B cell (primary cell): ENCODE data around the gene ABHD2. TPM values are rescaled to one million over a fixed set of nuclear protein-coding genes. Genes with fewer than 3 reads are reported as not detected.
"Not testable (repeated sequence)": the region's sequence is repeated elsewhere in the genome, so short reads cannot be mapped to it uniquely, and the experiment has no call there.

Source experiments
- ATAC-seq: fragments of 200-7000 bp; cut with Tn5 transposase; one replicate; pipeline ENCODE4 v1.10.0; 2021; ENCODE audit warnings: low read depth, mild to moderate bottlenecking, moderate number of reproducible peaks, moderate library complexity
- CTCF ChIA-PET: fragments of 350-600 bp; sonication (Branson Sonifier 250); formaldehyde crosslinking; loops from one replicate; lab custom pipeline; 2021; ENCODE audit warnings: antibody characterized with exemption, inconsistent platforms; lab: Charles Lee
- POLR2A ChIA-PET: fragments of 350-600 bp; sonication (Branson Sonifier 250); formaldehyde crosslinking; loops from one replicate; lab custom pipeline; 2021; ENCODE audit warnings: antibody characterized with exemption; lab: Charles Lee
- DNase-seq: peaks from one replicate; pipeline ENCODE4 v3.0.0; 2013
- H2AFZ ChIP-seq: 2 replicates; pipeline ENCODE4 v1.6.1; 2012; ENCODE audit warnings: mild to moderate bottlenecking, low read depth, low read length; ENCODE audit not compliant: insufficient read depth, poor library complexity, severe bottlenecking
- H3K27ac ChIP-seq, 2 donors: 1 replicate in 1 of 2; 2 replicates in 1 of 2; pipeline ENCODE4 v1.5.1; 2012 to 2013; ENCODE audit warnings: low read length in 2 of 2, mild to moderate bottlenecking in 2 of 2, moderate library complexity in 1 of 2
- H3K27me3 ChIP-seq, 4 experiments: fragments of 200-600 bp in 1 of 4; sonication (generic) in 1 of 4; replicated peaks in 1 of 4; 1 replicate in 2 of 4; 2 replicates in 2 of 4; pipeline versions ENCODE4 v1.6.1 to v1.7.0; 2013 to 2016; ENCODE audit warnings: low read length in 3 of 4, mild to moderate bottlenecking in 2 of 4, mixed read lengths in 1 of 4, moderate library complexity in 1 of 4; ENCODE audit not compliant: insufficient read depth in 4 of 4, control insufficient read depth in 3 of 4; ENCODE audit errors: control extremely low read depth in 1 of 4
- H3K36me3 ChIP-seq, 2 experiments: replicated peaks in 1 of 2; 1 replicate in 1 of 2; 2 replicates in 1 of 2; pipeline versions ENCODE4 v1.6.1 to v1.7.1; 2013; ENCODE audit warnings: low read length in 1 of 2; ENCODE audit not compliant: insufficient read depth in 2 of 2, control insufficient read depth in 1 of 2; ENCODE audit errors: control extremely low read depth in 1 of 2, extremely low read depth in 1 of 2
- H3K4me1 ChIP-seq, 2 donors: fragments of 200-600 bp in 1 of 2; sonication (generic) in 1 of 2; 1 replicate in 1 of 2; 2 replicates in 1 of 2; pipeline versions ENCODE4 v1.5.1 to v1.6.1; 2013 to 2017; ENCODE audit warnings: low read length in 2 of 2; ENCODE audit not compliant: control insufficient read depth in 2 of 2, insufficient read depth in 2 of 2
- H3K4me2 ChIP-seq: replicated peaks from 2 replicates; pipeline ENCODE3; 2012; ENCODE audit warnings: mild to moderate bottlenecking, low read depth, low read length; ENCODE audit not compliant: poor library complexity, severe bottlenecking
- H3K4me3 ChIP-seq, 5 experiments: fragments of 200-600 bp in 1 of 5; sonication (generic) in 1 of 5; 1 replicate in 3 of 5; 2 replicates in 2 of 5; pipeline versions ENCODE4 v1.5.1 to v1.7.0; 2011 to 2016; ENCODE audit warnings: low read length in 4 of 5, mild to moderate bottlenecking in 4 of 5, low read depth in 2 of 5, control low read depth in 1 of 5, moderate library complexity in 1 of 5; ENCODE audit not compliant: insufficient read depth in 1 of 5; ENCODE audit errors: control extremely low read depth in 1 of 5, extremely low read depth in 1 of 5
- H3K79me2 ChIP-seq: fragments of 200-600 bp; sonication (generic); one replicate; pipeline ENCODE4 v1.6.0; 2016; ENCODE audit warnings: low read length; ENCODE audit not compliant: control insufficient read depth, insufficient read depth
- H3K9ac ChIP-seq: fragments of 200-600 bp; sonication (generic); 2 replicates; pipeline ENCODE4 v1.6.1; 2017; ENCODE audit warnings: mild to moderate bottlenecking, low read length, moderate library complexity
- H3K9me3 ChIP-seq, 3 donors: one replicate each; pipeline versions ENCODE4 v1.6.1 to v1.7.1; 2013; ENCODE audit warnings: low read length in 2 of 3; ENCODE audit not compliant: control insufficient read depth in 2 of 3, insufficient read depth in 1 of 3; ENCODE audit errors: control extremely low read depth in 1 of 3
- H4K20me1 ChIP-seq: 2 replicates; pipeline ENCODE4 v1.6.0; 2012; ENCODE audit warnings: mild to moderate bottlenecking, low read length; ENCODE audit not compliant: insufficient read depth, control insufficient read depth, poor library complexity, severe bottlenecking
- H3K27ac Mint-ChIP-seq: one replicate; pipeline ENCODE4 v1.8.0; 2021; ENCODE audit warnings: mixed read lengths
- H3K27me3 Mint-ChIP-seq: one replicate; pipeline ENCODE4 v1.8.0; 2021; ENCODE audit warnings: mixed read lengths
- H3K4me1 Mint-ChIP-seq: one replicate; pipeline ENCODE4 v1.8.0; 2021; ENCODE audit warnings: mixed read lengths
- H3K4me3 Mint-ChIP-seq: one replicate; pipeline ENCODE4 v1.8.0; 2021; ENCODE audit warnings: mixed read lengths
- H3K9me3 Mint-ChIP-seq: one replicate; pipeline ENCODE4 v1.8.0; 2022; ENCODE audit warnings: mixed read lengths; ENCODE audit not compliant: insufficient read depth
- CTCF ChIP-seq: fragments of 200-600 bp; IDR thresholded peaks from one replicate; pipeline ENCODE4 v1.8.0; 2022; ENCODE audit warnings: antibody characterized with exemption, mild to moderate bottlenecking
- EZH2 ChIP-seq: IDR thresholded peaks from 2 replicates; pipeline ENCODE4 v1.6.1; 2012; ENCODE audit warnings: borderline replicate concordance, low read depth, mild to moderate bottlenecking, moderate library complexity, low read length; ENCODE audit not compliant: insufficient read depth, poor library complexity, severe bottlenecking
- WGBS: methylation state at CpG from one replicate; pipeline ENCODE4 v1.1.5; 2013; ENCODE audit warnings: missing lambda C conversion rate; ENCODE audit not compliant: insufficient coverage; 5-methylcytosine and 5-hydroxymethylcytosine counted together
- intact Hi-C: fragments of 100-400 bp; cut with micrococcal nuclease; formaldehyde crosslinking; loops from one replicate; pipeline ENCODE4 v1.10.0; 2022
- polyA plus RNA-seq: library from polyadenylated mRNA; depleted of rRNA; stranded (reverse); fragments of >200 nt; gene quantifications from 2 replicates; pipeline ENCODE4 v1.2.3, GENCODE V29; 2012
- total RNA-seq, 2 donors: library from RNA; stranded (reverse); fragments of 120-200 nt in 1 of 2; gene quantifications; 1 replicate in 1 of 2; 2 replicates in 1 of 2; pipeline versions ENCODE4 v1.2.3 to v1.2.4, GENCODE V29; 2013 to 2022

ABHD2 gene
- total and polyA plus RNA-seq, 2 donors (not counting 1 experiment from before 2014, with no cell fraction given), result 7.1 to 45.8 TPM

DNA sequence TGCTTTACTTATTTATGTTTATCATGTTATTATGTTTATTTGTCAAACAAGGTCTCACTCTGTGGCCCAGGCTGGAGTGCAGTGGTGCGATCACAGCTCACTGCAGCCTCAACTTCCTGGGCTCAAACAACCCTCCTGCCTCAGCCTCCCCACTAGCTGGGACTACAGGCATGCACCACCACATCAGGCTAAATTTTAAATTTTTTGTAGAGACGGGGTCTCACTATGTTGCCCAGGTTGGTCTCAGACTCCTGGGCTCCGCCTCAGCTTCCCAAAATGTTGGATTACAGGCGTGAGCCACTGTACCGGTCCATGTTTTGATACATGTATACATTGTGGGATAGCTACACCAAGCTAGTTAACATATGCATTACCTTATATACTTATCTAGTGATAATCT is 1.9 kb upstream of the ABHD2 start:
- H3K9ac ChIP-seq, H4K20me1 ChIP-seq, H3K27me3 Mint-ChIP-seq, H3K9me3 ChIP-seq, H3K27ac ChIP-seq, H3K27me3 ChIP-seq, H2AFZ ChIP-seq, ATAC-seq, H3K4me3 ChIP-seq, H3K4me2 ChIP-seq, H3K27ac Mint-ChIP-seq, H3K79me2 ChIP-seq, H3K4me3 Mint-ChIP-seq, H3K36me3 ChIP-seq, POLR2A ChIA-PET, DNase-seq, H3K9me3 Mint-ChIP-seq: not testable (repeated sequence)
- intact Hi-C loops, result loop anchor here (10.0 kb wide), 1 partner anchor 158 kb away; the partner anchor contains the start of gene FANCI
- H3K4me1 ChIP-seq, result peaks cover 28 to 35% of the 10 kb centered on the region in 2 donors
- H3K4me1 Mint-ChIP-seq, result peaks cover 23% of the 10 kb centered on the region
- 100% methylated on average over 1 of the region's 5 CpGs for WGBS
- CTCF ChIA-PET, result interaction anchor here (0.6 to 1.5 kb wide), 4 partner anchors 29 to 182 kb away, joined by 3 to 6 read pairs (median 3); no protein-coding TSS in a partner anchor

- peaks cover 0 to 4% (median 0%) of the 10 kb centered on the region in 3 donors for H3K9me3 ChIP-seq
- peaks cover 16% of the 10 kb centered on the region for H3K79me2 ChIP-seq
- no peak for TF ChIP-seq EZH2
- TF ChIP-seq CTCF, result no peak
- no peaks in the 10 kb centered on the region for H3K36me3 ChIP-seq
- peak overlapping the region; percentile 87 for H3K9ac ChIP-seq
- ATAC-seq, result no peak
- no peak for DNase-seq
- H2AFZ ChIP-seq, result peak overlapping the region; percentile 85
- Mint-ChIP-seq H3K4me3 (no peak overlapping the region), H3K4me1 (peaks cover 30% of the 10 kb centered on the region), H3K9me3 (no peaks in the 10 kb centered on the region), H3K27ac (no peak overlapping the region), H3K27me3 (peaks cover 2% of the 10 kb centered on the region)
- WGBS, result 49% methylated on average over 6 of the region's 13 CpGs
- H4K20me1 ChIP-seq, result no peaks in the 10 kb centered on the region
- peak overlapping the region; percentile 42 to 53 for H3K27ac ChIP-seq
- H3K27me3 ChIP-seq, result no peaks in the 10 kb centered on the region
- H3K4me1 ChIP-seq, result peaks cover 35 to 42% of the 10 kb centered on the region in 2 donors
- intact Hi-C loops, result loop anchor here (10.0 kb wide), 1 partner anchor 158 kb away; the partner anchor contains the start of gene FANCI
- POLR2A ChIA-PET, result no interaction called here
- H3K4me2 ChIP-seq, result peak overlapping the region; percentile 96
- H3K4me3 ChIP-seq, result peak overlapping the region; percentile 75 to 97 (median 93)
- CTCF ChIA-PET, result interaction anchor here (1.0 to 6.0 kb wide), 8 partner anchors 30 to 463 kb away, joined by 3 to 53 read pairs (median 4); no protein-coding TSS in a partner anchor
These were observed 961 bp upstream of the ABHD2 start for GRCh38 chr15:89087161-89087829.
